IMR-90 (cell line): Measurements from ENCODE around the gene CLPSL2. TPM values are rescaled to one million over a fixed set of nuclear protein-coding genes. Genes with fewer than 3 reads are reported as not detected.

ENCODE experiments used
- ATAC-seq: fragments of 200-7000 bp; cut with Tn5 transposase; 2 replicates; pipeline ENCODE4 v1.9.1; 2020; ENCODE audit warnings: low read depth, mild to moderate bottlenecking, moderate library complexity
- BruUV-seq: library from RNA; stranded (reverse); fragments of 400-500 nt; replicated peaks from 2 replicates; lab custom pipeline; 2021; lab: Mats Ljungman, UMichigan
- CTCF ChIA-PET: fragments of 300-600 bp; formaldehyde crosslinking; extraction: SDS; loops from one replicate; lab custom pipeline; 2021; ENCODE audit warnings: antibody characterized with exemption; lab: Yijun Ruan, JAX
- POLR2A ChIA-PET: fragments of 300-600 bp; sonication (Branson Sonifier 250); formaldehyde crosslinking; loops from one replicate; lab custom pipeline; 2022; ENCODE audit warnings: antibody characterized with exemption; ENCODE audit not compliant: unreplicated experiment; lab: Charles Lee
- DNase-seq: peaks from one replicate; pipeline ENCODE4 v3.0.0; 2013
- H2AFZ ChIP-seq: replicated peaks from 2 replicates; pipeline ENCODE3; 2013; ENCODE audit warnings: low read length, mild to moderate bottlenecking; ENCODE audit not compliant: poor library complexity
- H2AK5ac ChIP-seq: 2 replicates; pipeline ENCODE4 v1.6.1; 2013; ENCODE audit warnings: low read depth, low read length, inconsistent platforms
- H2AK9ac ChIP-seq: replicated peaks from 2 replicates; pipeline ENCODE3; 2013; ENCODE audit warnings: mild to moderate bottlenecking, low read depth, low read length, moderate library complexity; ENCODE audit not compliant: poor library complexity
- H2BK120ac ChIP-seq: 2 replicates; pipeline ENCODE4 v1.6.1; 2013; ENCODE audit warnings: low read depth, low read length, inconsistent platforms
- H2BK15ac ChIP-seq: 3 replicates; pipeline ENCODE4 v1.6.1; 2013; ENCODE audit warnings: low read depth, low read length, inconsistent platforms
- H2BK20ac ChIP-seq: 2 replicates; pipeline ENCODE4 v1.6.1; 2013; ENCODE audit warnings: low read depth, mild to moderate bottlenecking, inconsistent platforms, low read length, moderate library complexity
- H2BK5ac ChIP-seq: 2 replicates; pipeline ENCODE4 v1.6.1; 2013; ENCODE audit warnings: mild to moderate bottlenecking, low read depth, low read length, inconsistent platforms; ENCODE audit not compliant: poor library complexity, severe bottlenecking
- H3K14ac ChIP-seq: replicated peaks from 2 replicates; pipeline ENCODE4 v1.6.1; 2013; ENCODE audit warnings: low read depth, low read length, inconsistent platforms
- H3K18ac ChIP-seq: 2 replicates; pipeline ENCODE4 v1.6.1; 2013; ENCODE audit warnings: low read depth, low read length, control low read depth
- H3K23ac ChIP-seq: 2 replicates; pipeline ENCODE4 v1.6.1; 2013; ENCODE audit warnings: low read depth, low read length, inconsistent platforms
- H3K27ac ChIP-seq: 2 replicates; pipeline ENCODE4 v1.5.1; 2013; ENCODE audit warnings: mild to moderate bottlenecking, control low read depth, low read length; ENCODE audit not compliant: insufficient read depth
- H3K27me3 ChIP-seq: 2 replicates; pipeline ENCODE4 v1.6.1; 2013; ENCODE audit warnings: low read length; ENCODE audit not compliant: control insufficient read depth, insufficient read depth
- H3K36me3 ChIP-seq: 2 replicates; pipeline ENCODE4 v1.6.1; 2013; ENCODE audit warnings: low read length, mixed read lengths; ENCODE audit not compliant: control insufficient read depth, insufficient read depth
- H3K4ac ChIP-seq: 2 replicates; pipeline ENCODE4 v1.6.1; 2013; ENCODE audit warnings: low read depth, low read length, inconsistent platforms
- H3K4me1 ChIP-seq: 2 replicates; pipeline ENCODE4 v1.6.1; 2013; ENCODE audit warnings: low read length, mixed read lengths; ENCODE audit not compliant: control insufficient read depth, insufficient read depth
- H3K4me2 ChIP-seq: 2 replicates; pipeline ENCODE4 v1.6.1; 2013; ENCODE audit warnings: low read depth, mild to moderate bottlenecking, control low read depth, low read length, moderate library complexity
- H3K4me3 ChIP-seq: 2 replicates; pipeline ENCODE4 v1.5.1; 2013; ENCODE audit warnings: low read depth, mild to moderate bottlenecking, control low read depth, low read length, moderate library complexity; ENCODE audit not compliant: insufficient read depth
- H3K56ac ChIP-seq: 2 replicates; pipeline ENCODE4 v1.6.1; 2013; ENCODE audit warnings: low read length, inconsistent platforms; ENCODE audit not compliant: insufficient read depth; ENCODE audit errors: extremely low read depth
- H3K79me1 ChIP-seq, 2 experiments: 2 replicates each; pipeline ENCODE4 v1.6.1; 2013; ENCODE audit warnings: low read length in 2 of 2, inconsistent platforms in 1 of 2, low read depth in 1 of 2
- H3K9ac ChIP-seq: 2 replicates; pipeline ENCODE4 v1.6.1; 2013; ENCODE audit warnings: low read depth, low read length, control low read depth
- H3K9me1 ChIP-seq: 2 replicates; pipeline ENCODE4 v1.6.1; 2013; ENCODE audit warnings: low read length, inconsistent platforms; ENCODE audit not compliant: insufficient read depth
- H3K9me3 ChIP-seq: 2 replicates; pipeline ENCODE4 v1.6.1; 2013; ENCODE audit warnings: low read length; ENCODE audit not compliant: control insufficient read depth, insufficient read depth
- H4K20me1 ChIP-seq: 2 replicates; pipeline ENCODE4 v1.6.1; 2013; ENCODE audit warnings: low read length, inconsistent platforms; ENCODE audit not compliant: insufficient read depth
- H4K5ac ChIP-seq: 2 replicates; pipeline ENCODE4 v1.6.1; 2013; ENCODE audit warnings: mild to moderate bottlenecking, low read depth, low read length, control low read depth
- H4K8ac ChIP-seq, 2 experiments: 2 replicates each; pipeline ENCODE4 v1.6.1; 2013; ENCODE audit warnings: low read depth in 2 of 2, low read length in 2 of 2, control low read depth in 1 of 2, inconsistent platforms in 1 of 2
- H4K91ac ChIP-seq: 2 replicates; pipeline ENCODE4 v1.6.1; 2013; ENCODE audit warnings: low read depth, low read length, inconsistent platforms; ENCODE audit not compliant: insufficient read depth
- BHLHE40 ChIP-seq: fragments of 150-350 bp; IDR thresholded peaks from 2 replicates; pipeline ENCODE4 v1.6.1; 2016; ENCODE audit warnings: mild to moderate bottlenecking, low read depth, low read length
- CEBPB ChIP-seq: IDR thresholded peaks from 2 replicates; pipeline ENCODE4 v1.6.1; 2012; ENCODE audit warnings: low read depth, low read length, improper control_type of control experiment
- CHD1 ChIP-seq: IDR thresholded peaks from 2 replicates; pipeline ENCODE4 v1.6.1; 2012; ENCODE audit warnings: low read depth, low read length, improper control_type of control experiment
- CTCF ChIP-seq: conservative IDR thresholded peaks from 2 replicates; pipeline ENCODE4 v1.5.1; 2012; ENCODE audit warnings: mild to moderate bottlenecking, low read depth, low read length, improper control_type of control experiment
- ELK1 ChIP-seq: fragments of 150-350 bp; IDR thresholded peaks from 2 replicates; pipeline ENCODE4 v1.6.1; 2016; ENCODE audit warnings: low read depth, mild to moderate bottlenecking, low read length, moderate library complexity, borderline replicate concordance
- FOS ChIP-seq: fragments of 150-350 bp; IDR thresholded peaks from 2 replicates; pipeline ENCODE4 v1.6.1; 2016; ENCODE audit warnings: low read depth, low read length
- MAFK ChIP-seq: IDR thresholded peaks from 2 replicates; pipeline ENCODE4 v1.6.1; 2012; ENCODE audit warnings: low read depth, low read length, improper control_type of control experiment
- MAZ ChIP-seq: IDR thresholded peaks from 2 replicates; pipeline ENCODE4 v1.6.1; 2012; ENCODE audit warnings: low read depth, mild to moderate bottlenecking, low read length, improper control_type of control experiment, moderate library complexity, borderline replicate concordance
- MXI1 ChIP-seq: IDR thresholded peaks from 2 replicates; pipeline ENCODE4 v1.6.1; 2012; ENCODE audit warnings: low read depth, mild to moderate bottlenecking, low read length, moderate library complexity, borderline replicate concordance
- NFE2L2 ChIP-seq: fragments of 150-350 bp; IDR thresholded peaks from 2 replicates; pipeline ENCODE4 v1.6.1; 2016; ENCODE audit warnings: low read depth, mild to moderate bottlenecking, low read length
- POLR2A ChIP-seq: IDR thresholded peaks from 2 replicates; pipeline ENCODE4 v1.6.1; 2012; ENCODE audit warnings: mild to moderate bottlenecking, low read depth, low read length
- RAD21 ChIP-seq: IDR thresholded peaks from 2 replicates; pipeline ENCODE4 v1.6.1; 2012; ENCODE audit warnings: low read length, improper control_type of control experiment
- RCOR1 ChIP-seq: IDR thresholded peaks from 2 replicates; pipeline ENCODE4 v1.6.1; 2012; ENCODE audit warnings: mild to moderate bottlenecking, low read length, improper control_type of control experiment; ENCODE audit not compliant: insufficient replicate concordance
- RFX5 ChIP-seq: IDR thresholded peaks from 2 replicates; pipeline ENCODE4 v1.8.0; 2012; ENCODE audit warnings: low read depth, mild to moderate bottlenecking, low read length, moderate library complexity
- SMC3 ChIP-seq: fragments of 150-350 bp; IDR thresholded peaks from 2 replicates; pipeline ENCODE4 v1.6.1; 2016; ENCODE audit warnings: low read depth, mild to moderate bottlenecking, antibody characterized with exemption, low read length, moderate library complexity
- USF2 ChIP-seq: fragments of 150-350 bp; IDR thresholded peaks from 2 replicates; pipeline ENCODE4 v1.6.1; 2017; ENCODE audit warnings: mild to moderate bottlenecking, antibody characterized with exemption, low read length, low read depth
- WGBS, 2 experiments: methylation state at CpG; one replicate each; pipeline versions ENCODE4 v1.1.5 to v1.1.7; 2013; ENCODE audit warnings: missing lambda C conversion rate in 2 of 2; ENCODE audit not compliant: insufficient read length in 1 of 2; ENCODE audit errors: extremely low coverage in 2 of 2; 5-methylcytosine and 5-hydroxymethylcytosine counted together
- dilution Hi-C: fragments of 300-500 bp; cut with HindIII; formaldehyde crosslinking; loops from one replicate; pipeline ENCODE4 v1.14.3; 2018; ENCODE audit warnings: low sequenced_read_pairs; ENCODE audit not compliant: unreplicated experiment
- in situ Hi-C: fragments of 300-500 bp; cut with MboI; formaldehyde crosslinking; loops from 3 replicates; pipeline ENCODE4 v1.14.3; 2019; ENCODE audit warnings: low sequenced_read_pairs, inconsistent platforms, mixed read lengths
- intact Hi-C: fragments of 100-400 bp; cut with micrococcal nuclease; formaldehyde crosslinking; loops from 2 replicates; pipeline ENCODE4 v1.10.0; 2022
- polyA plus RNA-seq, 3 experiments: library from polyadenylated mRNA; depleted of rRNA; stranded (reverse); fragments of >200 nt; gene quantifications; 2 replicates each; pipeline ENCODE4 v1.2.3, GENCODE V29; 2012; ENCODE audit warnings: low replicate concordance in 1 of 3
- total RNA-seq: library from RNA; depleted of rRNA; stranded (reverse); fragments of >200 nt; gene quantifications from 2 replicates; pipeline ENCODE4 v1.2.3, GENCODE V29; 2012

The CLPSL2 gene
- total and polyA plus RNA-seq, 2 of the 4 experiments (the other 2 are of a cell fraction) = not detected

GRCh38 chr6:35809809-35810208, 33.4 kb downstream of the CLPSL2 start:
- ATAC-seq = no peak
- no peak overlapping the region for H2AK5ac ChIP-seq
- intact Hi-C loops = no loop called here
- DNase-seq = no peak
- no peak overlapping the region for H3K56ac ChIP-seq
- no peak overlapping the region for H3K4me2 ChIP-seq
- in situ Hi-C loops = no loop called here
- no peak overlapping the region for H3K9ac ChIP-seq
- no peaks in the 10 kb centered on the region for H3K9me1 ChIP-seq
- no peaks in the 10 kb centered on the region for H3K79me1 ChIP-seq
- H3K4me1 ChIP-seq = no peaks in the 10 kb centered on the region
- H3K9me3 ChIP-seq = no peaks in the 10 kb centered on the region
- no peak overlapping the region for H4K8ac ChIP-seq
- dilution Hi-C loops = no loop called here
- H3K23ac ChIP-seq = no peak overlapping the region
- no peak overlapping the region for H3K27ac ChIP-seq
- no CpG with 5 or more reads among the region's 5 CpGs for WGBS, 2 experiments
- no peaks in the 10 kb centered on the region for H3K36me3 ChIP-seq
- H3K18ac ChIP-seq = no peak overlapping the region
- H3K4me3 ChIP-seq = no peak overlapping the region
- no peak overlapping the region for H4K91ac ChIP-seq
- H3K14ac ChIP-seq = no peak overlapping the region
- H2BK120ac ChIP-seq = no peak overlapping the region
- no peak overlapping the region for H2AK9ac ChIP-seq
- POLR2A ChIA-PET = no interaction called here
- no peak overlapping the region for H2BK15ac ChIP-seq
- no peak overlapping the region for H3K4ac ChIP-seq
- no peak overlapping the region for H4K5ac ChIP-seq
- CTCF ChIA-PET = no interaction called here
- H4K20me1 ChIP-seq = no peaks in the 10 kb centered on the region
- H2AFZ ChIP-seq = no peak overlapping the region
- BruUV-seq = no TSS peak
- no peak overlapping the region for H2BK20ac ChIP-seq
- no peak for TF ChIP-seq NFE2L2
- TF ChIP-seq USF2 = no peak
- no peak for TF ChIP-seq CTCF
- TF ChIP-seq SMC3 = no peak
- TF ChIP-seq FOS = no peak
- TF ChIP-seq CHD1 = no peak
- TF ChIP-seq MAFK = no peak
- no peak for TF ChIP-seq POLR2A
- TF ChIP-seq RAD21 = no peak
- TF ChIP-seq CEBPB = no peak
- TF ChIP-seq RCOR1 = no peak
- TF ChIP-seq MXI1 = no peak
- no peak for TF ChIP-seq BHLHE40
- no peak for TF ChIP-seq MAZ
- TF ChIP-seq RFX5 = no peak
- no peak for TF ChIP-seq ELK1
- no peak overlapping the region for H2BK5ac ChIP-seq
- H3K27me3 ChIP-seq = peaks cover 1% of the 10 kb centered on the region; the same call in 1 of the 2 replicates
